ENCODE measurements around the gene STX2. TPM values are rescaled to one million over a fixed set of nuclear protein-coding genes. Genes with fewer than 3 reads are reported as not detected.

The STX2 gene
- total RNA-seq, 3 donors from 2014 or later = 12.2 to 13.4 (median 12.7) TPM

DNA sequence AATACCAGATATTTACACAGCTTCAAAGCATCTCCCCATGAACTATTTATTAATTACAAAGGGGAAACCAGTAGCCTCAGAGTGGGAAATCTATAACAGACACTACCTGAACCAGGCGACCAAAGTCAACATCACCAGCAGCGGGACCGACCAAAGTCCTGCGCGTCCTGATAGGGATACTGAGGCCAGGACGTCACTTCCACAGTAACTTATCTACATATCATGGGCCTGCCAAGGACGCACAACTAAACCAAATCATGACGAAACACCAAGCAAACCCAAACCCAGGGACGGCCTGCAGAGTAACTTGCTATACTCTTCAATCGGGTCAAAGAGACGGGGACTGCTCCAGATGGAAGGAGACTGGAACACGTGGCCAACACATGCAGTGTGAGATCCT is 96.9 kb downstream of the STX2 start:
- Mint-ChIP-seq H3K4me3 (no peak overlapping the region), H3K4me1 (ENCODE audit: low read depth) (no peaks in the 10 kb centered on the region), H3K27me3 (ENCODE audit: low read depth) (peaks cover 16% of the 10 kb centered on the region), H3K36me3 (ENCODE audit: insufficient read depth) (no peaks in the 10 kb centered on the region), H3K9me3 (no peaks in the 10 kb centered on the region)
- DNase-seq (no peak), ATAC-seq (no peak)

Other genes starting within 250 kb of the STX2 start
- gene RIMBP2, start 123.0 kb downstream of the STX2 start, total RNA-seq = not detected
- 1,000 to 10,000 TPM; 2,485 to 2,586 (median 2,511) TPM for gene RAN, start 32.8 kb upstream of the STX2 start, total RNA-seq
- under 1 TPM in 1 of 3 donors, not detected in 2; 0.45 TPM for gene ADGRD1, start 114.7 kb upstream of the STX2 start, total RNA-seq